ENCODE results near the gene RAMAC.

DNA sequence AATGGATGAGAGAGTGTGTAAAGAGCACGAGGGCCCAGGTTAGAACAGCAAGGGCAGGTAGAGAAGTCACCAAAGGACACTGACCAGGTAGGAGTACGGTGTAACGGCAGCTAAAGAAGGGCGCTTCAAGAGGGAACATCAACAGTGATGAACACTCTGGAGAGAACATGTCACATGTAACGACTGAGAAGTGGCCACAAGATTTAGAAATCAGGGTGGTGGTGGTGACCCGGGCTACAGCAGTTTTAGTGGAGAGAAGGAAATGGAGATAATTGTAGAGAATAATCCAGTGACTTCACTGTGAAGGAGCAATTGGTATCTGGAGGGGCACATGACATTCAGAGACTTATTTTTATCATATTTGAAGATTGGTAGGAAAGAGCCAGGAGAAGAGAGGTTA is 26.6 kb downstream of the RAMAC start:
- TF ChIP-seq NFIC (IDR thresholded peaks at IDR 0.05; ENCODE audit: low read depth, low read length) (no peak), TCF12 (IDR thresholded peaks at IDR 0.05; ENCODE audit: low read depth, low read length) (no peak), TAF1 (IDR thresholded peaks at IDR 0.05; ENCODE audit: borderline replicate concordance, low read depth, low read length) (no peak), POLR2A (IDR thresholded peaks at IDR 0.05; ENCODE audit: low read depth, low read length) (no peak), EP300 (IDR thresholded peaks at IDR 0.05; ENCODE audit: borderline replicate concordance in 1 of 2, control insufficient read depth in 1 of 2, low read depth in 2 of 2, low read length in 2 of 2) (no peak), FOS (IDR thresholded peaks at IDR 0.05; ENCODE audit: borderline replicate concordance, extremely low read depth, insufficient read length) (no peak), GABPA (IDR thresholded peaks at IDR 0.05; ENCODE audit: low read depth) (no peak)
- TF ChIP-seq, protein P1, sequence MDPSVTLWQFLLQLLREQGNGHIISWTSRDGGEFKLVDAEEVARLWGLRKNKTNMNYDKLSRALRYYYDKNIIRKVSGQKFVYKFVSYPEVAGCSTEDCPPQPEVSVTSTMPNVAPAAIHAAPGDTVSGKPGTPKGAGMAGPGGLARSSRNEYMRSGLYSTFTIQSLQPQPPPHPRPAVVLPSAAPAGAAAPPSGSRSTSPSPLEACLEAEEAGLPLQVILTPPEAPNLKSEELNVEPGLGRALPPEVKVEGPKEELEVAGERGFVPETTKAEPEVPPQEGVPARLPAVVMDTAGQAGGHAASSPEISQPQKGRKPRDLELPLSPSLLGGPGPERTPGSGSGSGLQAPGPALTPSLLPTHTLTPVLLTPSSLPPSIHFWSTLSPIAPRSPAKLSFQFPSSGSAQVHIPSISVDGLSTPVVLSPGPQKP (IDR thresholded peaks at IDR 0.05; ENCODE audit: low read depth, low read length), result no peak
- TF ChIP-seq, protein P2, sequence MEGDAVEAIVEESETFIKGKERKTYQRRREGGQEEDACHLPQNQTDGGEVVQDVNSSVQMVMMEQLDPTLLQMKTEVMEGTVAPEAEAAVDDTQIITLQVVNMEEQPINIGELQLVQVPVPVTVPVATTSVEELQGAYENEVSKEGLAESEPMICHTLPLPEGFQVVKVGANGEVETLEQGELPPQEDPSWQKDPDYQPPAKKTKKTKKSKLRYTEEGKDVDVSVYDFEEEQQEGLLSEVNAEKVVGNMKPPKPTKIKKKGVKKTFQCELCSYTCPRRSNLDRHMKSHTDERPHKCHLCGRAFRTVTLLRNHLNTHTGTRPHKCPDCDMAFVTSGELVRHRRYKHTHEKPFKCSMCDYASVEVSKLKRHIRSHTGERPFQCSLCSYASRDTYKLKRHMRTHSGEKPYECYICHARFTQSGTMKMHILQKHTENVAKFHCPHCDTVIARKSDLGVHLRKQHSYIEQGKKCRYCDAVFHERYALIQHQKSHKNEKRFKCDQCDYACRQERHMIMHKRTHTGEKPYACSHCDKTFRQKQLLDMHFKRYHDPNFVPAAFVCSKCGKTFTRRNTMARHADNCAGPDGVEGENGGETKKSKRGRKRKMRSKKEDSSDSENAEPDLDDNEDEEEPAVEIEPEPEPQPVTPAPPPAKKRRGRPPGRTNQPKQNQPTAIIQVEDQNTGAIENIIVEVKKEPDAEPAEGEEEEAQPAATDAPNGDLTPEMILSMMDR (IDR thresholded peaks at IDR 0.05 in 2 of 3, conservative IDR thresholded peaks at IDR 0.05 in 1 of 3; ENCODE audit: control insufficient read depth in 2 of 3, extremely low read depth in 1 of 3, insufficient read depth in 1 of 3, low read depth in 3 of 3, low read length in 3 of 3), result no peak
